OCI-LY7 (cell line): Measurements from ENCODE around the gene GID8. TPM values are rescaled to one million over a fixed set of nuclear protein-coding genes. Genes with fewer than 3 reads are reported as not detected.

Source experiments
- BruUV-seq: library from RNA; stranded (reverse); fragments of 400-500 nt; replicated peaks from 2 replicates; lab custom pipeline; 2021; lab: Mats Ljungman, UMichigan
- CTCF ChIA-PET: fragments of 300-600 bp; sonication (Branson Sonifier 250); formaldehyde crosslinking; loops from one replicate; lab custom pipeline; 2022; ENCODE audit warnings: antibody characterized with exemption; ENCODE audit not compliant: unreplicated experiment; lab: Charles Lee
- POLR2A ChIA-PET: fragments of 300-600 bp; sonication (Branson Sonifier 250); formaldehyde crosslinking; loops from one replicate; lab custom pipeline; 2022; ENCODE audit warnings: antibody characterized with exemption; lab: Charles Lee
- DNase-seq: peaks from one replicate; pipeline ENCODE4 v3.0.0-alpha.2; 2015; ENCODE audit warnings: low spot score
- H2AFZ ChIP-seq: fragments of 200-600 bp; sonication (generic), shearing (Covaris generic); 2 replicates; pipeline ENCODE4 v1.6.1; 2014; ENCODE audit warnings: mild to moderate bottlenecking, antibody characterized with exemption, low read length, moderate library complexity
- H3K27ac ChIP-seq: fragments of 200-600 bp; sonication (generic); 2 replicates; pipeline ENCODE4 v1.5.1; 2014; ENCODE audit warnings: mixed run types, low read depth, mild to moderate bottlenecking, moderate library complexity, low read length, inconsistent platforms; ENCODE audit not compliant: poor library complexity, severe bottlenecking
- H3K36me3 ChIP-seq: fragments of 200-600 bp; sonication (generic); 2 replicates; pipeline ENCODE4 v1.6.1; 2014; ENCODE audit warnings: mild to moderate bottlenecking, antibody characterized with exemption, low read length, moderate library complexity, mixed read lengths; ENCODE audit not compliant: insufficient read depth
- H3K4me1 ChIP-seq: fragments of 200-600 bp; sonication (generic); 2 replicates; pipeline ENCODE4 v1.5.1; 2014; ENCODE audit warnings: mild to moderate bottlenecking, low read length; ENCODE audit not compliant: insufficient read depth, poor library complexity, severe bottlenecking
- H3K4me2 ChIP-seq: fragments of 200-600 bp; sonication (generic); 2 replicates; pipeline ENCODE4 v1.6.1; 2014; ENCODE audit warnings: mild to moderate bottlenecking, low read length
- H3K4me3 ChIP-seq: fragments of 200-600 bp; sonication (generic); 2 replicates; pipeline ENCODE4 v1.5.1; 2014; ENCODE audit warnings: mild to moderate bottlenecking, low read depth, low read length; ENCODE audit not compliant: poor library complexity, severe bottlenecking
- H3K79me2 ChIP-seq: fragments of 200-600 bp; sonication (generic); 2 replicates; pipeline ENCODE4 v1.6.1; 2016; ENCODE audit warnings: low read depth, mild to moderate bottlenecking, low read length, moderate library complexity, mixed read lengths; ENCODE audit not compliant: insufficient read depth
- H3K9me2 ChIP-seq: fragments of 200-600 bp; sonication (generic); 2 replicates; pipeline ENCODE4 v1.6.1; 2016; ENCODE audit warnings: mild to moderate bottlenecking, low read length, mixed read lengths; ENCODE audit not compliant: insufficient read depth
- H3K9me3 ChIP-seq: fragments of 200-600 bp; sonication (generic); 2 replicates; pipeline ENCODE4 v1.6.1; 2014; ENCODE audit warnings: mild to moderate bottlenecking, mixed run types, low read length, mixed read lengths
- H4K20me1 ChIP-seq: fragments of 200-600 bp; sonication (generic); 2 replicates; pipeline ENCODE4 v1.6.1; 2014; ENCODE audit warnings: mild to moderate bottlenecking, antibody characterized with exemption, low read length, moderate library complexity, mixed read lengths; ENCODE audit not compliant: insufficient read depth
- CTCF ChIP-seq: fragments of 200-600 bp; sonication (generic); conservative IDR thresholded peaks from 2 replicates; pipeline ENCODE4 v1.5.1; 2014; ENCODE audit warnings: mild to moderate bottlenecking, antibody characterized with exemption, low read length, moderate library complexity, mixed read lengths
- EZH2phosphoT487 ChIP-seq: fragments of 200-600 bp; sonication (generic); IDR thresholded peaks from 2 replicates; pipeline ENCODE4 v1.6.1; 2018; ENCODE audit warnings: low read depth, borderline replicate concordance, mild to moderate bottlenecking, mixed run types, antibody characterized with exemption, low read length, moderate library complexity, mixed read lengths
- intact Hi-C: fragments of 100-400 bp; cut with micrococcal nuclease; formaldehyde crosslinking; loops from one replicate; pipeline ENCODE4 v1.10.0; 2022; ENCODE audit not compliant: unreplicated experiment
- total RNA-seq, 2 experiments: library from RNA; depleted of rRNA in 1 of 2; stranded (reverse); fragments of >200 nt in 1 of 2; shearing (Covaris generic) in 1 of 2; gene quantifications; 2 replicates each; pipeline ENCODE4 v1.2.3, GENCODE V29; 2014 to 2022

GID8 gene
- total RNA-seq, 2 experiments from 2014 or later, result 28.7 to 47.7 TPM

- BruUV-seq, result TSS peak; percentile 26
- Histone ChIP-seq H3K4me3 (no peak overlapping the region), H3K9me3 (no peaks in the 10 kb centered on the region), H3K36me3 (peaks cover 71% of the 10 kb centered on the region), H2AFZ (no peak overlapping the region), H3K4me1 (peaks cover 15% of the 10 kb centered on the region), H3K79me2 (no peaks in the 10 kb centered on the region), H3K27ac (no peak overlapping the region), H3K9me2 (no peaks in the 10 kb centered on the region), H3K4me2 (no peak overlapping the region), H4K20me1 (no peaks in the 10 kb centered on the region)
- ChIA-PET CTCF (no interaction called here), POLR2A (no interaction called here)
- TF ChIP-seq CTCF, result no peak
- TF ChIP-seq EZH2phosphoT487, result no peak
- no peak for DNase-seq
- intact Hi-C loops, result loop anchor here (2.0 kb wide), 2 partner anchors 37 to 79 kb away; partner anchors contain the start of gene GID8
These were observed 36.1 kb upstream of the GID8 start for GRCh38 chr20:62901891-62902290.

- H2AFZ ChIP-seq, result no peak overlapping the region
- ChIA-PET CTCF (no interaction called here), POLR2A (no interaction called here)
- H4K20me1 ChIP-seq, result 0 out of 2 replicates have a peak, but pooled peaks cover 4% of the 10 kb centered on the region
- TF ChIP-seq CTCF (no peak), EZH2phosphoT487 (no peak)
- peaks cover 77% of the 10 kb centered on the region for H3K36me3 ChIP-seq
- no peaks in the 10 kb centered on the region for H3K9me2 ChIP-seq
- H3K9me3 ChIP-seq, result no peaks in the 10 kb centered on the region
- peaks cover 15% of the 10 kb centered on the region for H3K4me1 ChIP-seq
- H3K4me2 ChIP-seq, result no peak overlapping the region
- intact Hi-C loops, result no loop called here
- no TSS peak for BruUV-seq
- no peak for DNase-seq
- no peak overlapping the region for H3K4me3 ChIP-seq
- H3K79me2 ChIP-seq, result peaks cover 7% of the 10 kb centered on the region
- no peak overlapping the region for H3K27ac ChIP-seq
These were observed 34.9 kb upstream of the GID8 start for GRCh38 chr20:62902926-62903615.

GRCh38 chr20:62905536-62906117 lies 32.3 kb upstream of the GID8 start:
- CTCF ChIA-PET, result no interaction called here
- Histone ChIP-seq H3K9me2 (no peaks in the 10 kb centered on the region), H3K4me1 (peaks cover 4% of the 10 kb centered on the region), H3K36me3 (peaks cover 98% of the 10 kb centered on the region), H3K4me3 (no peak overlapping the region), H2AFZ (no peak overlapping the region), H3K27ac (no peak overlapping the region), H3K4me2 (no peak overlapping the region), H4K20me1 (0 out of 2 replicates have a peak, but pooled peaks cover 4% of the 10 kb centered on the region), H3K79me2 (peaks cover 7% of the 10 kb centered on the region), H3K9me3 (no peaks in the 10 kb centered on the region)
- intact Hi-C loops, result no loop called here
- POLR2A ChIA-PET, result no interaction called here
- TF ChIP-seq CTCF (no peak), EZH2phosphoT487 (no peak)
- DNase-seq, result no peak
- BruUV-seq, result no TSS peak
